Fibroblast of villous mesenchyme (primary cell): ENCODE data around the gene CUZD1. TPM values are rescaled to one million over a fixed set of nuclear protein-coding genes. Genes with fewer than 3 reads are reported as not detected.

Source experiments
- DNase-seq: peaks from one replicate; pipeline ENCODE4 v3.0.0-alpha.2; 2010; ENCODE audit warnings: low read depth
- H3K4me3 ChIP-seq: 2 replicates; pipeline ENCODE4 v1.5.1; 2011; ENCODE audit warnings: low read depth, mild to moderate bottlenecking, low read length
- CTCF ChIP-seq: IDR thresholded peaks from 2 replicates; pipeline ENCODE4 v1.5.1; 2012; ENCODE audit warnings: low read depth, mild to moderate bottlenecking, low read length; ENCODE audit not compliant: insufficient read depth
- total RNA-seq: library from RNA; depleted of rRNA; stranded (reverse); fragments of >200 nt; gene quantifications from 2 replicates; pipeline ENCODE4 v1.2.3, GENCODE V29; 2012

The CUZD1 gene
- total RNA-seq, 1 donor = 0.43 TPM

- H3K4me3 ChIP-seq = no peak overlapping the region
- no peak for TF ChIP-seq CTCF
- DNase-seq = no peak
Observed at GRCh38 chr10:122830273-122830964, 15.2 kb downstream of the CUZD1 start.

- H3K4me3 ChIP-seq = no peak overlapping the region
- no peak for TF ChIP-seq CTCF
- DNase-seq = no peak
Observed at GRCh38 chr10:122829454-122829853, 16.2 kb downstream of the CUZD1 start.

- no peak overlapping the region for H3K4me3 ChIP-seq
- no peak for TF ChIP-seq CTCF
- no peak for DNase-seq
Observed at GRCh38 chr10:122828716-122829255, 16.9 kb downstream of the CUZD1 start.

- no peak for TF ChIP-seq CTCF
- no peak for DNase-seq
Observed at GRCh38 chr10:122827302-122827701, 18.4 kb downstream of the CUZD1 start.

GRCh38 chr10:122822973-122823690 is 22.5 kb downstream of the CUZD1 start:
- no peak overlapping the region for H3K4me3 ChIP-seq
- TF ChIP-seq CTCF = no peak
- no peak for DNase-seq

More at GRCh38 chr10:122827302-122827701, 18.4 kb downstream of the CUZD1 start:
- no peak overlapping the region for H3K4me3 ChIP-seq

GRCh38 chr10:122821808-122822207 is 23.8 kb downstream of the CUZD1 start:
- no peak for DNase-seq
- no peak for TF ChIP-seq CTCF
- no peak overlapping the region for H3K4me3 ChIP-seq

GRCh38 chr10:122815458-122815857 is 30.2 kb downstream of the CUZD1 start:
- no peak overlapping the region for H3K4me3 ChIP-seq
- no peak for DNase-seq
- TF ChIP-seq CTCF = no peak
